ENCODE results near the gene PHKG2. TPM values are rescaled to one million over a fixed set of nuclear protein-coding genes. Genes with fewer than 3 reads are reported as not detected.

PHKG2 gene
- polyA plus RNA-seq, 1 donor from 2014 or later, result 41.5 TPM

DNA sequence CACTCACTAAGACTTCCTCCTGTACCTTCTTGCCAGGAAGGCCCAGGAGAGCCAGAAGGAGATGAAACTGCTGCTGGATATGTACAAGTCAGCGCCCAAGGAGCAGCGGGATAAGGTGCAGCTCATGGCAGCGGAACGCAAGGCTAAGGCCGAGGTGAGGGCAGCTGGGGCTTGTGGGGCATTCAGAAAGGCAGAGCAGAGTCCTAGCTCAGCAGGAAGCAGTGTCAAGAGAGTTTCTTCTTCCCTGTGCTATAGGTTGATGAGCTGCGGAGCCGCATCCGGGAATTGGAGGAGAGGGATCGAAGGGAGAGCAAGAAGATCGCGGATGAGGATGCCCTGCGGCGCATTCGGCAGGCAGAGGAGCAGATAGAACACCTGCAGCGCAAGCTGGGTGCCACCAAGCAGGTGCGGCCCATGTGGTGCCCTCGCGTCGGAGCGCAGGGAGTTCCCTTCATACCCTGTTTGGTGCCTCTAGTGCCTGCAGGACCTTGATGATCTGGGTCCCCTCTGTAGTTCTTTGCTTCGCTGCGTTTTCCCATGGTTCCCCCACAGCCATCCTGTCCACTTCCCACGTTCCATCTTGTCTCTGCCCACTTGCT, 20.5 kb downstream of the PHKG2 start:
- Histone ChIP-seq H3K9ac (ENCODE audit: low read length) (no peak overlapping the region), H3K36me3 (ENCODE audit: insufficient read depth, low read length) (no peaks in the 10 kb centered on the region)

DNA sequence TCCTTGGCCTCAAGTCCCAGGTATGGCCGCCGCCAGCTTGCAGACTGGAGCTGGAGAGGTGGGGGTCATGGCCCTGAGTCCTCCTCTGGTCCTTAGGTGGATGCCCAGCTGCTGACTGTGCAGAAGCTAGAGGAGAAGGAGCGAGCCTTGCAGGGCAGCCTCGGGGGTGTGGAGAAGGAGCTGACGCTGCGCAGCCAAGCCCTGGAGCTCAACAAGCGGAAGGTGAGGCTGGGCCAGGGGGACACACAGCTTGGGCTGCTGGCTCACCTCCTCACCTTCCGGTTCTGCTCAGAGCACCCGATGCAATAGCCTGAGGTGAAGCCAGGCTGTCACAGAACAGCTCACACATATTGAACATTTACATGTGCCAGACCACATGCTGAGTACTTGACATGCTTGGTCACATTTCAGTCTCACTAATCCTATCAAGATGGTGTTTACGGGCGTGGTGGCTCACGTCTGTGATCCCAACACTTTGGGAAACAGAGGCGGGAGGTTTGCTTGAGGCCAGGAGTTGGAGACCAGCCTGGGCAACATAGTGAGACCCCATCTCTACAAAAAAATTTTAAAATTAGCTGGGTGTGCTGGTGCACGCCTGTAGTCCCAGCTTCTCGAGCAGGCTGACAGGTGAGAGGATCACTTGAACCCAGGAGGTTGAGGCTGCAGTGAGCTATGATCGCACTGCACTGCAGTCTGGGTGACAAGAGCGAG, 21.3 kb downstream of the PHKG2 start:
- TF ChIP-seq, protein P1, sequence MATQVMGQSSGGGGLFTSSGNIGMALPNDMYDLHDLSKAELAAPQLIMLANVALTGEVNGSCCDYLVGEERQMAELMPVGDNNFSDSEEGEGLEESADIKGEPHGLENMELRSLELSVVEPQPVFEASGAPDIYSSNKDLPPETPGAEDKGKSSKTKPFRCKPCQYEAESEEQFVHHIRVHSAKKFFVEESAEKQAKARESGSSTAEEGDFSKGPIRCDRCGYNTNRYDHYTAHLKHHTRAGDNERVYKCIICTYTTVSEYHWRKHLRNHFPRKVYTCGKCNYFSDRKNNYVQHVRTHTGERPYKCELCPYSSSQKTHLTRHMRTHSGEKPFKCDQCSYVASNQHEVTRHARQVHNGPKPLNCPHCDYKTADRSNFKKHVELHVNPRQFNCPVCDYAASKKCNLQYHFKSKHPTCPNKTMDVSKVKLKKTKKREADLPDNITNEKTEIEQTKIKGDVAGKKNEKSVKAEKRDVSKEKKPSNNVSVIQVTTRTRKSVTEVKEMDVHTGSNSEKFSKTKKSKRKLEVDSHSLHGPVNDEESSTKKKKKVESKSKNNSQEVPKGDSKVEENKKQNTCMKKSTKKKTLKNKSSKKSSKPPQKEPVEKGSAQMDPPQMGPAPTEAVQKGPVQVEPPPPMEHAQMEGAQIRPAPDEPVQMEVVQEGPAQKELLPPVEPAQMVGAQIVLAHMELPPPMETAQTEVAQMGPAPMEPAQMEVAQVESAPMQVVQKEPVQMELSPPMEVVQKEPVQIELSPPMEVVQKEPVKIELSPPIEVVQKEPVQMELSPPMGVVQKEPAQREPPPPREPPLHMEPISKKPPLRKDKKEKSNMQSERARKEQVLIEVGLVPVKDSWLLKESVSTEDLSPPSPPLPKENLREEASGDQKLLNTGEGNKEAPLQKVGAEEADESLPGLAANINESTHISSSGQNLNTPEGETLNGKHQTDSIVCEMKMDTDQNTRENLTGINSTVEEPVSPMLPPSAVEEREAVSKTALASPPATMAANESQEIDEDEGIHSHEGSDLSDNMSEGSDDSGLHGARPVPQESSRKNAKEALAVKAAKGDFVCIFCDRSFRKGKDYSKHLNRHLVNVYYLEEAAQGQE (IDR thresholded peaks at IDR 0.05; ENCODE audit: borderline replicate concordance), result no peak
- TF ChIP-seq MXI1 (conservative IDR thresholded peaks at IDR 0.05; ENCODE audit: poor library complexity, severe bottlenecking), result no peak
- no peak for TF ChIP-seq POLR2AphosphoS5 (IDR thresholded peaks at IDR 0.05)
- TF ChIP-seq, protein P2, sequence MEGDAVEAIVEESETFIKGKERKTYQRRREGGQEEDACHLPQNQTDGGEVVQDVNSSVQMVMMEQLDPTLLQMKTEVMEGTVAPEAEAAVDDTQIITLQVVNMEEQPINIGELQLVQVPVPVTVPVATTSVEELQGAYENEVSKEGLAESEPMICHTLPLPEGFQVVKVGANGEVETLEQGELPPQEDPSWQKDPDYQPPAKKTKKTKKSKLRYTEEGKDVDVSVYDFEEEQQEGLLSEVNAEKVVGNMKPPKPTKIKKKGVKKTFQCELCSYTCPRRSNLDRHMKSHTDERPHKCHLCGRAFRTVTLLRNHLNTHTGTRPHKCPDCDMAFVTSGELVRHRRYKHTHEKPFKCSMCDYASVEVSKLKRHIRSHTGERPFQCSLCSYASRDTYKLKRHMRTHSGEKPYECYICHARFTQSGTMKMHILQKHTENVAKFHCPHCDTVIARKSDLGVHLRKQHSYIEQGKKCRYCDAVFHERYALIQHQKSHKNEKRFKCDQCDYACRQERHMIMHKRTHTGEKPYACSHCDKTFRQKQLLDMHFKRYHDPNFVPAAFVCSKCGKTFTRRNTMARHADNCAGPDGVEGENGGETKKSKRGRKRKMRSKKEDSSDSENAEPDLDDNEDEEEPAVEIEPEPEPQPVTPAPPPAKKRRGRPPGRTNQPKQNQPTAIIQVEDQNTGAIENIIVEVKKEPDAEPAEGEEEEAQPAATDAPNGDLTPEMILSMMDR (IDR thresholded peaks at IDR 0.05; ENCODE audit: poor library complexity, severe bottlenecking), result no peak
- no peak for TF ChIP-seq EP300 (conservative IDR thresholded peaks at IDR 0.05; ENCODE audit: poor library complexity, severe bottlenecking)
- TF ChIP-seq SMC3 (conservative IDR thresholded peaks at IDR 0.05; ENCODE audit: poor library complexity), result no peak
- TF ChIP-seq EZH2 (IDR thresholded peaks at IDR 0.05; ENCODE audit: borderline replicate concordance, insufficient read depth, low read length, poor library complexity, severe bottlenecking), result no peak
- no peak for TF ChIP-seq TAF1 (IDR thresholded peaks at IDR 0.05; ENCODE audit: low read depth)
- no peak for TF ChIP-seq RAD21 (conservative IDR thresholded peaks at IDR 0.05)
- no peak overlapping the region for H3K4me2 ChIP-seq (ENCODE audit: low read length)
- H3K9ac ChIP-seq (ENCODE audit: low read length), result no peak overlapping the region
- no peak overlapping the region for H3K4me3 ChIP-seq (ENCODE audit: low read length)
- H3K9me2 ChIP-seq (ENCODE audit: insufficient read depth, low read length), result no peaks in the 10 kb centered on the region
- H3K27me3 ChIP-seq (ENCODE audit: insufficient read depth, low read depth, low read length), result no peaks in the 10 kb centered on the region
- no peaks in the 10 kb centered on the region for H4K20me1 ChIP-seq (ENCODE audit: insufficient read depth)
- H3K36me3 ChIP-seq (ENCODE audit: insufficient read depth, low read length), result no peaks in the 10 kb centered on the region
- no peak overlapping the region for H2AFZ ChIP-seq (ENCODE audit: low read depth, low read length)
- H3K79me2 ChIP-seq (replicated peaks; ENCODE audit: insufficient read depth, low read length), result no peaks in the 10 kb centered on the region
- H3K27ac ChIP-seq (ENCODE audit: low read length), result no peak overlapping the region
- H3K9me3 ChIP-seq (ENCODE audit: low read length), result no peaks in the 10 kb centered on the region
- no peaks in the 10 kb centered on the region for H3F3A ChIP-seq (ENCODE audit: insufficient read depth, low read length, poor library complexity, severe bottlenecking)

More for the DNA sequence above, 20.5 kb downstream of the PHKG2 start:
- H3K4me3 ChIP-seq (ENCODE audit: low read length), result no peak overlapping the region
- no peak overlapping the region for H2AFZ ChIP-seq (ENCODE audit: low read depth, low read length)
- H3K27ac ChIP-seq (ENCODE audit: low read length), result no peak overlapping the region
- H3K9me3 ChIP-seq (ENCODE audit: low read length), result no peaks in the 10 kb centered on the region
- peaks cover 4% of the 10 kb centered on the region for H3K79me2 ChIP-seq (replicated peaks; ENCODE audit: insufficient read depth, low read length)
- no peaks in the 10 kb centered on the region for H3K27me3 ChIP-seq (ENCODE audit: insufficient read depth, low read depth, low read length)
- no peaks in the 10 kb centered on the region for H3F3A ChIP-seq (ENCODE audit: insufficient read depth, low read length, poor library complexity, severe bottlenecking)
- H3K9me2 ChIP-seq (ENCODE audit: insufficient read depth, low read length), result no peaks in the 10 kb centered on the region
- no peak overlapping the region for H3K4me2 ChIP-seq (ENCODE audit: low read length)
- TF ChIP-seq, protein P2 (IDR thresholded peaks at IDR 0.05; ENCODE audit: poor library complexity, severe bottlenecking), result no peak
- no peak for TF ChIP-seq SMC3 (conservative IDR thresholded peaks at IDR 0.05; ENCODE audit: poor library complexity)
- no peak for TF ChIP-seq EZH2 (IDR thresholded peaks at IDR 0.05; ENCODE audit: borderline replicate concordance, insufficient read depth, low read length, poor library complexity, severe bottlenecking)
- TF ChIP-seq POLR2AphosphoS5 (IDR thresholded peaks at IDR 0.05), result no peak
- no peak for TF ChIP-seq RAD21 (conservative IDR thresholded peaks at IDR 0.05)
- TF ChIP-seq EP300 (conservative IDR thresholded peaks at IDR 0.05; ENCODE audit: poor library complexity, severe bottlenecking), result no peak
- TF ChIP-seq MXI1 (conservative IDR thresholded peaks at IDR 0.05; ENCODE audit: poor library complexity, severe bottlenecking), result no peak
- no peaks in the 10 kb centered on the region for H4K20me1 ChIP-seq (ENCODE audit: insufficient read depth)

All from neural cell (in vitro differentiated cells).